Neural cell (in vitro differentiated cells): ENCODE results near the gene TK2. TPM values are rescaled to one million over a fixed set of nuclear protein-coding genes. Genes with fewer than 3 reads are reported as not detected.

Source experiments
- H2AFZ ChIP-seq: fragments of 200-600, 300-800 bp; sonication (generic), shearing (Covaris generic); 2 replicates; pipeline ENCODE4 v1.6.0; 2014; ENCODE audit warnings: low read depth, mild to moderate bottlenecking, antibody characterized with exemption, low read length, moderate library complexity
- H3F3A ChIP-seq: fragments of 200-600 bp; shearing (Covaris generic); 2 replicates; pipeline ENCODE4 v1.6.1; 2016; ENCODE audit warnings: mild to moderate bottlenecking, moderate library complexity, mixed read lengths, antibody characterized with exemption, low read length; ENCODE audit not compliant: insufficient read depth, poor library complexity, severe bottlenecking
- H3K27ac ChIP-seq: fragments of 200-600, 300-800 bp; sonication (generic), shearing (Covaris generic); 2 replicates; pipeline ENCODE4 v1.5.1; 2014; ENCODE audit warnings: mild to moderate bottlenecking, low read length, moderate library complexity
- H3K27me3 ChIP-seq: fragments of 300-800, 200-600 bp; sonication (generic), shearing (Covaris generic); 2 replicates; pipeline ENCODE4 v1.6.0; 2014; ENCODE audit warnings: mild to moderate bottlenecking, low read depth, low read length, moderate library complexity; ENCODE audit not compliant: insufficient read depth
- H3K36me3 ChIP-seq: fragments of 300-800, 200-600 bp; sonication (generic), shearing (Covaris generic); 2 replicates; pipeline ENCODE4 v1.5.1; 2014; ENCODE audit warnings: mild to moderate bottlenecking, antibody characterized with exemption, low read length, moderate library complexity; ENCODE audit not compliant: insufficient read depth
- H3K4me2 ChIP-seq: fragments of 300-800, 200-600 bp; sonication (generic), shearing (Covaris generic); 2 replicates; pipeline ENCODE4 v1.6.0; 2014; ENCODE audit warnings: mild to moderate bottlenecking, low read length
- H3K4me3 ChIP-seq: fragments of 300-800, 200-600 bp; sonication (generic), shearing (Covaris generic); 2 replicates; pipeline ENCODE4 v1.5.1; 2014; ENCODE audit warnings: mild to moderate bottlenecking, low read length, moderate library complexity
- H3K79me2 ChIP-seq: fragments of 200-600 bp; shearing (Covaris generic); replicated peaks from 2 replicates; pipeline ENCODE4 v1.6.0; 2014; ENCODE audit warnings: mild to moderate bottlenecking, low read length, moderate library complexity; ENCODE audit not compliant: insufficient read depth
- H3K9ac ChIP-seq: fragments of 300-800, 200-600 bp; sonication (generic), shearing (Covaris generic); 2 replicates; pipeline ENCODE4 v1.6.1; 2016; ENCODE audit warnings: mild to moderate bottlenecking, low read length, mixed read lengths
- H3K9me2 ChIP-seq: fragments of 200-600 bp; shearing (Covaris generic); 2 replicates; pipeline ENCODE4 v1.6.1; 2016; ENCODE audit warnings: mild to moderate bottlenecking, low read length, mixed read lengths; ENCODE audit not compliant: insufficient read depth
- H3K9me3 ChIP-seq: fragments of 200-600, 300-800 bp; sonication (generic), shearing (Covaris generic); 2 replicates; pipeline ENCODE4 v1.6.1; 2016; ENCODE audit warnings: mild to moderate bottlenecking, mixed run types, low read length, moderate library complexity, mixed read lengths
- H4K20me1 ChIP-seq: fragments of 200-600 bp; shearing (Covaris generic); 2 replicates; pipeline ENCODE4 v1.6.1; 2016; ENCODE audit warnings: mild to moderate bottlenecking, mixed run types; ENCODE audit not compliant: insufficient read depth
- CTCF ChIP-seq: fragments of 450-650 bp; IDR thresholded peaks from 2 replicates; pipeline ENCODE4 v1.5.1; 2014; ENCODE audit warnings: antibody characterized with exemption, mild to moderate bottlenecking, moderate library complexity; ENCODE audit not compliant: poor library complexity, severe bottlenecking
- EP300 ChIP-seq: fragments of 450-650 bp; conservative IDR thresholded peaks from 2 replicates; pipeline ENCODE4 v1.6.1; 2014; ENCODE audit warnings: antibody characterized with exemption, mild to moderate bottlenecking, moderate library complexity; ENCODE audit not compliant: poor library complexity, severe bottlenecking
- EZH2 ChIP-seq: fragments of 200-600, 300-800 bp; shearing (Covaris generic), sonication (generic); IDR thresholded peaks from 2 replicates; pipeline ENCODE4 v1.6.1; 2014; ENCODE audit warnings: antibody characterized with exemption, low read length, borderline replicate concordance, mild to moderate bottlenecking; ENCODE audit not compliant: insufficient read depth, poor library complexity, severe bottlenecking
- MXI1 ChIP-seq: fragments of 450-650 bp; conservative IDR thresholded peaks from 2 replicates; pipeline ENCODE4 v1.6.1; 2014; ENCODE audit warnings: antibody characterized with exemption, mild to moderate bottlenecking; ENCODE audit not compliant: poor library complexity, severe bottlenecking
- POLR2AphosphoS5 ChIP-seq: IDR thresholded peaks from 2 replicates; pipeline ENCODE4 v1.6.1; 2012
- RAD21 ChIP-seq: fragments of 450-650 bp; conservative IDR thresholded peaks from 2 replicates; pipeline ENCODE4 v1.6.1; 2014; ENCODE audit warnings: antibody characterized with exemption, mild to moderate bottlenecking, moderate library complexity
- REST ChIP-seq: IDR thresholded peaks from 2 replicates; pipeline ENCODE4 v1.6.1; 2012; ENCODE audit warnings: borderline replicate concordance
- SMC3 ChIP-seq: fragments of 450-650 bp; conservative IDR thresholded peaks from 2 replicates; pipeline ENCODE4 v1.6.1; 2014; ENCODE audit warnings: antibody characterized with exemption, mild to moderate bottlenecking, moderate library complexity; ENCODE audit not compliant: poor library complexity
- TAF1 ChIP-seq: IDR thresholded peaks from 2 replicates; pipeline ENCODE4 v1.6.1; 2012; ENCODE audit warnings: low read depth
- polyA plus RNA-seq: library from polyadenylated mRNA; depleted of rRNA; stranded (reverse); fragments of >200 nt; gene quantifications from 2 replicates; pipeline ENCODE4 v1.2.3, GENCODE V29; 2014

The TK2 gene
- polyA plus RNA-seq, 1 donor from 2014 or later: 15.9 TPM

GRCh38 chr16:66561381-66562080, 11.6 kb upstream of the TK2 start:
- no peak overlapping the region for H3K27ac ChIP-seq

GRCh38 chr16:66560107-66560506, 10.2 kb upstream of the TK2 start:
- H3F3A ChIP-seq: no peaks in the 10 kb centered on the region
- no peaks in the 10 kb centered on the region for H3K27me3 ChIP-seq
- H3K4me3 ChIP-seq: no peak overlapping the region
- no peaks in the 10 kb centered on the region for H4K20me1 ChIP-seq
- no peak overlapping the region for H3K4me2 ChIP-seq
- H3K9ac ChIP-seq: no peak overlapping the region
- H3K79me2 ChIP-seq: no peaks in the 10 kb centered on the region
- no peaks in the 10 kb centered on the region for H3K9me3 ChIP-seq
- no peak overlapping the region for H2AFZ ChIP-seq
- no peaks in the 10 kb centered on the region for H3K9me2 ChIP-seq
- no peak overlapping the region for H3K27ac ChIP-seq
- H3K36me3 ChIP-seq: no peaks in the 10 kb centered on the region
- no peak for TF ChIP-seq EZH2
- no peak for TF ChIP-seq TAF1
- TF ChIP-seq SMC3: no peak
- no peak for TF ChIP-seq EP300
- no peak for TF ChIP-seq RAD21
- no peak for TF ChIP-seq POLR2AphosphoS5
- no peak for TF ChIP-seq REST

More at GRCh38 chr16:66561381-66562080, 11.6 kb upstream of the TK2 start:
- no peaks in the 10 kb centered on the region for H3K79me2 ChIP-seq
- H3K4me2 ChIP-seq: no peak overlapping the region
- H3K36me3 ChIP-seq: no peaks in the 10 kb centered on the region
- H2AFZ ChIP-seq: no peak overlapping the region
- no peaks in the 10 kb centered on the region for H3K9me3 ChIP-seq
- TF ChIP-seq CTCF (no peak), SMC3 (no peak), POLR2AphosphoS5 (no peak), EZH2 (no peak), TAF1 (no peak), MXI1 (no peak), EP300 (no peak), REST (no peak), RAD21 (no peak)
- H3F3A ChIP-seq: no peaks in the 10 kb centered on the region
- no peaks in the 10 kb centered on the region for H4K20me1 ChIP-seq
- no peaks in the 10 kb centered on the region for H3K27me3 ChIP-seq
- no peaks in the 10 kb centered on the region for H3K9me2 ChIP-seq
- no peak overlapping the region for H3K9ac ChIP-seq
- H3K4me3 ChIP-seq: no peak overlapping the region
